NB4 (cell line): ENCODE results near the gene DNAJC5G.

Source experiments
- CTCF ChIP-seq: IDR thresholded peaks from one replicate; pipeline ENCODE4 v1.5.1; 2012; ENCODE audit warnings: low read depth, low read length
- POLR2A ChIP-seq: IDR thresholded peaks from 2 replicates; pipeline ENCODE4 v1.6.1; 2011; ENCODE audit warnings: mild to moderate bottlenecking; ENCODE audit not compliant: insufficient read length; ENCODE audit errors: extremely low read depth

- TF ChIP-seq CTCF (no peak), POLR2A (no peak)
Observed at GRCh38 chr2:27251766-27252165, 23.5 kb upstream of the DNAJC5G start.
